Hypothalamus (tissue), 51 donors: Measurements from ENCODE around the gene SHISA5.

Experiments
- DNase-seq, 51 donors: peaks; one replicate each; lab custom pipeline; 2025; lab: John Stamatoyannopoulos, UW

Gene SHISA5

GRCh38 chr3:48420561-48420960 lies 83.4 kb downstream of the SHISA5 start:
- DNase-seq: no peak

DNA sequence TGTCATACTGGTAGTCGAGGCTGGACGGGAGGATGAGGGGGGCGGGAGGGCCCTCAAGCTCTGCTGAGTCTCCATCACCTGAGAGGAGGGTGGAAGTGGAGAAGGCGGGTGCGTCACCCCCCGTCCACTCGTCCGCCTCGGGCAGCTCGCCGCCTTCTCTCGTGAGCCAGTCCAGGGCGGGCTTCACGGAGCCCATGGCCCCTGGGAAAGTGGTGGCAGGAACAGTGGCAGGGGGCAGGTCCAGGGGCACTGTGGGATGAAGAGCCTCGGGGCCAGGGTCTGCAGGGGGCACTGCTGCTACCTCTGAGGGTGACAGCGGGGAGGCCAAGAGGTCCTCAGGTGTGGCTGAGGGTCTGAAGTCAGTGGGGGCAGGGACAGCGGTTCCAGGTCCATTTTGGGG lies 84.4 kb downstream of the SHISA5 start:
- DNase-seq: no peak

- DNase-seq: no peak
Observed at GRCh38 chr3:48419149-48419548, 84.8 kb downstream of the SHISA5 start.

GRCh38 chr3:48418651-48419050 lies 85.3 kb downstream of the SHISA5 start:
- no peak for DNase-seq

GRCh38 chr3:48418140-48418539 lies 85.8 kb downstream of the SHISA5 start:
- no peak for DNase-seq
